GM23338 (cell line): ENCODE measurements around the gene PDGFRA.

Experiments used
- CREB1 ChIP-seq: fragments of 250-450 bp; sonication (Bioruptor Pico); IDR thresholded peaks from 2 replicates; pipeline ENCODE4 v1.5.0; 2020; ENCODE audit warnings: low read depth, mild to moderate bottlenecking, moderate library complexity
- CTCF ChIP-seq, 2 experiments: fragments of 200-600 bp in 1 of 2; sonication (generic) in 1 of 2; conservative IDR thresholded peaks; 2 replicates each; pipeline versions ENCODE4 v1.5.1 to v1.6.1; 2016 to 2017; ENCODE audit warnings: antibody characterized with exemption in 2 of 2, low read depth in 2 of 2, mild to moderate bottlenecking in 2 of 2, moderate library complexity in 1 of 2
- EZH2 ChIP-seq: fragments of 200-600 bp; sonication (generic); IDR thresholded peaks from one replicate; pipeline ENCODE4 v1.8.0; 2017; ENCODE audit warnings: antibody characterized with exemption, mild to moderate bottlenecking, low read depth; ENCODE audit not compliant: unreplicated experiment
- POLR2AphosphoS5 ChIP-seq: IDR thresholded peaks from 2 replicates; pipeline ENCODE4 v1.6.1; 2016; ENCODE audit warnings: antibody characterized with exemption, low read depth

- TF ChIP-seq CTCF (conservative IDR thresholded peaks at IDR 0.05; ENCODE audit: low read depth in 2 of 2) (no peak), EZH2 (no peak), POLR2AphosphoS5 (no peak), CREB1 (CRISPR knock-in tag) (no peak)
Observed at GRCh38 chr4:54256491-54257486, 27.7 kb downstream of the PDGFRA start.
